OCI-LY7 (cell line): ENCODE measurements around the gene AMPD3. TPM values are rescaled to one million over a fixed set of nuclear protein-coding genes. Genes with fewer than 3 reads are reported as not detected.
A peak's percentile ranks its signal among the peaks of the same experiment; 100 is the strongest.

Experiments
- BruUV-seq: library from RNA; stranded (reverse); fragments of 400-500 nt; replicated peaks from 2 replicates; lab custom pipeline; 2021; lab: Mats Ljungman, UMichigan
- CTCF ChIA-PET: fragments of 300-600 bp; sonication (Branson Sonifier 250); formaldehyde crosslinking; loops from one replicate; lab custom pipeline; 2022; ENCODE audit warnings: antibody characterized with exemption; ENCODE audit not compliant: unreplicated experiment; lab: Charles Lee
- POLR2A ChIA-PET: fragments of 300-600 bp; sonication (Branson Sonifier 250); formaldehyde crosslinking; loops from one replicate; lab custom pipeline; 2022; ENCODE audit warnings: antibody characterized with exemption; lab: Charles Lee
- DNase-seq: peaks from one replicate; pipeline ENCODE4 v3.0.0-alpha.2; 2015; ENCODE audit warnings: low spot score
- H2AFZ ChIP-seq: fragments of 200-600 bp; sonication (generic), shearing (Covaris generic); 2 replicates; pipeline ENCODE4 v1.6.1; 2014; ENCODE audit warnings: mild to moderate bottlenecking, antibody characterized with exemption, low read length, moderate library complexity
- H3K27ac ChIP-seq: fragments of 200-600 bp; sonication (generic); 2 replicates; pipeline ENCODE4 v1.5.1; 2014; ENCODE audit warnings: mixed run types, low read depth, mild to moderate bottlenecking, moderate library complexity, low read length, inconsistent platforms; ENCODE audit not compliant: poor library complexity, severe bottlenecking
- H3K36me3 ChIP-seq: fragments of 200-600 bp; sonication (generic); 2 replicates; pipeline ENCODE4 v1.6.1; 2014; ENCODE audit warnings: mild to moderate bottlenecking, antibody characterized with exemption, low read length, moderate library complexity, mixed read lengths; ENCODE audit not compliant: insufficient read depth
- H3K4me1 ChIP-seq: fragments of 200-600 bp; sonication (generic); 2 replicates; pipeline ENCODE4 v1.5.1; 2014; ENCODE audit warnings: mild to moderate bottlenecking, low read length; ENCODE audit not compliant: insufficient read depth, poor library complexity, severe bottlenecking
- H3K4me2 ChIP-seq: fragments of 200-600 bp; sonication (generic); 2 replicates; pipeline ENCODE4 v1.6.1; 2014; ENCODE audit warnings: mild to moderate bottlenecking, low read length
- H3K4me3 ChIP-seq: fragments of 200-600 bp; sonication (generic); 2 replicates; pipeline ENCODE4 v1.5.1; 2014; ENCODE audit warnings: mild to moderate bottlenecking, low read depth, low read length; ENCODE audit not compliant: poor library complexity, severe bottlenecking
- H3K79me2 ChIP-seq: fragments of 200-600 bp; sonication (generic); 2 replicates; pipeline ENCODE4 v1.6.1; 2016; ENCODE audit warnings: low read depth, mild to moderate bottlenecking, low read length, moderate library complexity, mixed read lengths; ENCODE audit not compliant: insufficient read depth
- H3K9me2 ChIP-seq: fragments of 200-600 bp; sonication (generic); 2 replicates; pipeline ENCODE4 v1.6.1; 2016; ENCODE audit warnings: mild to moderate bottlenecking, low read length, mixed read lengths; ENCODE audit not compliant: insufficient read depth
- H3K9me3 ChIP-seq: fragments of 200-600 bp; sonication (generic); 2 replicates; pipeline ENCODE4 v1.6.1; 2014; ENCODE audit warnings: mild to moderate bottlenecking, mixed run types, low read length, mixed read lengths
- H4K20me1 ChIP-seq: fragments of 200-600 bp; sonication (generic); 2 replicates; pipeline ENCODE4 v1.6.1; 2014; ENCODE audit warnings: mild to moderate bottlenecking, antibody characterized with exemption, low read length, moderate library complexity, mixed read lengths; ENCODE audit not compliant: insufficient read depth
- CTCF ChIP-seq: fragments of 200-600 bp; sonication (generic); conservative IDR thresholded peaks from 2 replicates; pipeline ENCODE4 v1.5.1; 2014; ENCODE audit warnings: mild to moderate bottlenecking, antibody characterized with exemption, low read length, moderate library complexity, mixed read lengths
- EZH2phosphoT487 ChIP-seq: fragments of 200-600 bp; sonication (generic); IDR thresholded peaks from 2 replicates; pipeline ENCODE4 v1.6.1; 2018; ENCODE audit warnings: low read depth, borderline replicate concordance, mild to moderate bottlenecking, mixed run types, antibody characterized with exemption, low read length, moderate library complexity, mixed read lengths
- intact Hi-C: fragments of 100-400 bp; cut with micrococcal nuclease; formaldehyde crosslinking; loops from one replicate; pipeline ENCODE4 v1.10.0; 2022; ENCODE audit not compliant: unreplicated experiment
- total RNA-seq, 2 experiments: library from RNA; depleted of rRNA in 1 of 2; stranded (reverse); fragments of >200 nt in 1 of 2; shearing (Covaris generic) in 1 of 2; gene quantifications; 2 replicates each; pipeline ENCODE4 v1.2.3, GENCODE V29; 2014 to 2022

AMPD3 gene
- total RNA-seq, 2 experiments from 2014 or later: 13.5 to 25.6 TPM

GRCh38 chr11:10488121-10488933, 33.3 kb downstream of the AMPD3 start:
- intact Hi-C loops: no loop called here
- BruUV-seq: no TSS peak
- Histone ChIP-seq H3K9me3 (no peaks in the 10 kb centered on the region), H3K4me2 (no peak overlapping the region), H3K4me1 (peaks cover 7% of the 10 kb centered on the region), H3K27ac (no peak overlapping the region), H3K36me3 (peaks cover 88% of the 10 kb centered on the region), H2AFZ (no peak overlapping the region), H3K4me3 (no peak overlapping the region), H4K20me1 (no peaks in the 10 kb centered on the region), H3K79me2 (no peaks in the 10 kb centered on the region), H3K9me2 (no peaks in the 10 kb centered on the region)
- TF ChIP-seq EZH2phosphoT487: no peak
- TF ChIP-seq CTCF: no peak
- ChIA-PET CTCF (no interaction called here), POLR2A (no interaction called here)
- DNase-seq: peak; percentile 23

- Histone ChIP-seq H3K4me3 (no peak overlapping the region), H2AFZ (no peak overlapping the region), H3K9me3 (no peaks in the 10 kb centered on the region), H3K27ac (no peak overlapping the region), H4K20me1 (no peaks in the 10 kb centered on the region), H3K79me2 (no peaks in the 10 kb centered on the region), H3K9me2 (no peaks in the 10 kb centered on the region), H3K4me2 (no peak overlapping the region), H3K4me1 (peaks cover 7% of the 10 kb centered on the region), H3K36me3 (peaks cover 88% of the 10 kb centered on the region)
- ChIA-PET POLR2A (no interaction called here), CTCF (no interaction called here)
- no TSS peak for BruUV-seq
- peak; percentile 4 for DNase-seq
- intact Hi-C loops: no loop called here
- TF ChIP-seq EZH2phosphoT487 (no peak), CTCF (no peak)
Observed at GRCh38 chr11:10488934-10489691, 34.0 kb downstream of the AMPD3 start.

GRCh38 chr11:10490032-10490397, 35.0 kb downstream of the AMPD3 start:
- H4K20me1 ChIP-seq: no peaks in the 10 kb centered on the region
- no peaks in the 10 kb centered on the region for H3K79me2 ChIP-seq
- H3K27ac ChIP-seq: no peak overlapping the region
- DNase-seq: no peak
- H2AFZ ChIP-seq: no peak overlapping the region
- no peaks in the 10 kb centered on the region for H3K9me2 ChIP-seq
- peaks cover 7% of the 10 kb centered on the region for H3K4me1 ChIP-seq
- TF ChIP-seq EZH2phosphoT487 (no peak), CTCF (no peak)
- BruUV-seq: no TSS peak
- peaks cover 88% of the 10 kb centered on the region for H3K36me3 ChIP-seq
- intact Hi-C loops: no loop called here
- POLR2A ChIA-PET: interaction anchor here (0.7 kb wide), 1 partner anchor 19 kb away, joined by 3 read pairs; no protein-coding TSS in a partner anchor
- CTCF ChIA-PET: no interaction called here
- no peak overlapping the region for H3K4me2 ChIP-seq
- H3K4me3 ChIP-seq: no peak overlapping the region
- H3K9me3 ChIP-seq: no peaks in the 10 kb centered on the region
